ENCODE results near the gene UXS1.

GRCh38 chr2:106192752-106193689 is 1.1 kb downstream of the UXS1 start:
- TF ChIP-seq CHD2 (IDR thresholded peaks at IDR 0.05; ENCODE audit: low read length, partially characterized antibody) (no peak), EZH2phosphoT487 (IDR thresholded peaks at IDR 0.05; ENCODE audit: borderline replicate concordance, low read depth) (no peak), EP300 (IDR thresholded peaks at IDR 0.05; ENCODE audit: borderline replicate concordance in 1 of 2, low read depth in 1 of 2, low read length in 1 of 2) (no peak)
